Type B pancreatic cell (in vitro differentiated cells): Measurements from ENCODE around the gene PDE4B. TPM values are rescaled to one million over a fixed set of nuclear protein-coding genes. Genes with fewer than 3 reads are reported as not detected.
A peak's percentile ranks its signal among the peaks of the same experiment; 100 is the strongest.

ENCODE experiments used
- DNase-seq: peaks from one replicate; pipeline ENCODE4 v3.0.0; 2021; ENCODE audit warnings: mixed read lengths; ENCODE audit not compliant: unreplicated experiment; ENCODE audit errors: extremely low spot score
- H3K27ac Mint-ChIP-seq: 2 replicates; pipeline ENCODE4 v1.8.0; 2021; ENCODE audit warnings: mild to moderate bottlenecking, mixed read lengths
- H3K27me3 Mint-ChIP-seq: 2 replicates; pipeline ENCODE4 v1.8.0; 2021; ENCODE audit warnings: mixed read lengths
- H3K36me3 Mint-ChIP-seq: 2 replicates; pipeline ENCODE4 v1.8.0; 2021; ENCODE audit warnings: mixed read lengths
- H3K4me1 Mint-ChIP-seq: one replicate; pipeline ENCODE4 v1.8.0; 2021; ENCODE audit warnings: mixed read lengths; ENCODE audit not compliant: unreplicated experiment
- H3K4me3 Mint-ChIP-seq: 2 replicates; pipeline ENCODE4 v1.8.0; 2021; ENCODE audit warnings: mild to moderate bottlenecking, mixed read lengths
- H3K9me3 Mint-ChIP-seq: 2 replicates; pipeline ENCODE4 v1.8.0; 2021; ENCODE audit warnings: mixed read lengths
- total RNA-seq: library from RNA; stranded (reverse); gene quantifications from 2 replicates; pipeline ENCODE4 v1.2.1, GENCODE V29; 2021; ENCODE audit warnings: low replicate concordance
- TF ChIP-seq, protein P1 (sequence below): fragments of 200-600 bp; sonication (generic); conservative IDR thresholded peaks from 2 replicates; pipeline ENCODE4 v1.5.0; 2021; ENCODE audit warnings: antibody characterized with exemption, mild to moderate bottlenecking

Gene PDE4B
- total RNA-seq, 1 donor from 2014 or later = 4.7 TPM

DNA sequence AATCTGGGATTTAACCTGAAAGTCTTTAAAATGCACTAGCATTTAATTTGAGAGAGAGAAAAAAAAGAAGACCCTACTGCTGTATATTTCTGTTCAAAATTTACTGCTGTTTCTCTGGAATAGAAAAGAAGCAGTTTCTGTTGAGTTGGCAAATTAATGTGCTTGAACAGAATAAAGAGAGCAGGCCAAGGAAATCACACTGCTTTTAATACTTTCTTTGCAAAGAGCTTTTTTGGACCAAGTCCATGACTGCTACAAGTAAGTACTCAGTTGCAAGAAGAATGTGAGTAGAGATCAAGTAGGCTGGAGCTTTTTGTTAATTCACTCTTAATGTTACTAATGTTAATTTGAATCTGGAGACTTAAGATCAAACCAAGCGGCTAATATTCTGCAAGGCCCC, 405.1 kb downstream of the PDE4B start:
- TF ChIP-seq, protein P1, sequence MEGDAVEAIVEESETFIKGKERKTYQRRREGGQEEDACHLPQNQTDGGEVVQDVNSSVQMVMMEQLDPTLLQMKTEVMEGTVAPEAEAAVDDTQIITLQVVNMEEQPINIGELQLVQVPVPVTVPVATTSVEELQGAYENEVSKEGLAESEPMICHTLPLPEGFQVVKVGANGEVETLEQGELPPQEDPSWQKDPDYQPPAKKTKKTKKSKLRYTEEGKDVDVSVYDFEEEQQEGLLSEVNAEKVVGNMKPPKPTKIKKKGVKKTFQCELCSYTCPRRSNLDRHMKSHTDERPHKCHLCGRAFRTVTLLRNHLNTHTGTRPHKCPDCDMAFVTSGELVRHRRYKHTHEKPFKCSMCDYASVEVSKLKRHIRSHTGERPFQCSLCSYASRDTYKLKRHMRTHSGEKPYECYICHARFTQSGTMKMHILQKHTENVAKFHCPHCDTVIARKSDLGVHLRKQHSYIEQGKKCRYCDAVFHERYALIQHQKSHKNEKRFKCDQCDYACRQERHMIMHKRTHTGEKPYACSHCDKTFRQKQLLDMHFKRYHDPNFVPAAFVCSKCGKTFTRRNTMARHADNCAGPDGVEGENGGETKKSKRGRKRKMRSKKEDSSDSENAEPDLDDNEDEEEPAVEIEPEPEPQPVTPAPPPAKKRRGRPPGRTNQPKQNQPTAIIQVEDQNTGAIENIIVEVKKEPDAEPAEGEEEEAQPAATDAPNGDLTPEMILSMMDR = no peak
- Mint-ChIP-seq H3K36me3 (no peaks in the 10 kb centered on the region), H3K9me3 (no peaks in the 10 kb centered on the region), H3K4me1 (peaks cover 4% of the 10 kb centered on the region), H3K27ac (no peak overlapping the region), H3K4me3 (no peak overlapping the region), H3K27me3 (no peaks in the 10 kb centered on the region)
- DNase-seq = no peak

DNA sequence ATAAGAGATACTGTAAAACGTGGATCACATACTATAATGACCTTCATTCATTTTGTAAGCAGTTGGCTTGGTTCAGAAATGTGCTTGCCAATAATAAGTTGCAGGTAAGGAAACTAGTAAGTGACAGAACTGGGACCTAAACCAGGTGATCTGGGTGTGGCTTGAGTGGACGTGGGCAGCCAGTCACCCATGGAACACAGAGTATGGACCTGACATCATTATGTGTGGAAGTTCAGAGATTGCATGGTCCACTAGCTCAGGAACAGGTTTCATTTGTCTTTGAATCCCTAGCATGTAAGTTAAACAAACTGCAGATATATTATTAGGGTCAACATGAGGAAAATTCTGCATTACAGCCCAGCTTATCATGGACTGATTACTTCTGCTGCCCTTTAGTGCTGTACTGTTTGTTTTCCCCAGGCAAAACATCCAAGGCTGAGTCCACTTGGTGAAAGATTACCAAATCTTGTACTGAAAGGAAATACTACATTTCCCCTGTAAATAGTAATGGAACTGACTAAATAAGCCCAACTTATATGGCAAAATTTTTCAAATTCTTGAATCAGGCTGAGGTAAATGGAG, 414.0 kb downstream of the PDE4B start:
- Mint-ChIP-seq H3K27me3 (no peaks in the 10 kb centered on the region), H3K36me3 (no peaks in the 10 kb centered on the region), H3K4me1 (no peaks in the 10 kb centered on the region), H3K4me3 (no peak overlapping the region), H3K9me3 (no peaks in the 10 kb centered on the region), H3K27ac (peak overlapping the region; percentile 19)
- TF ChIP-seq, protein P1 = no peak
- DNase-seq = no peak

DNA sequence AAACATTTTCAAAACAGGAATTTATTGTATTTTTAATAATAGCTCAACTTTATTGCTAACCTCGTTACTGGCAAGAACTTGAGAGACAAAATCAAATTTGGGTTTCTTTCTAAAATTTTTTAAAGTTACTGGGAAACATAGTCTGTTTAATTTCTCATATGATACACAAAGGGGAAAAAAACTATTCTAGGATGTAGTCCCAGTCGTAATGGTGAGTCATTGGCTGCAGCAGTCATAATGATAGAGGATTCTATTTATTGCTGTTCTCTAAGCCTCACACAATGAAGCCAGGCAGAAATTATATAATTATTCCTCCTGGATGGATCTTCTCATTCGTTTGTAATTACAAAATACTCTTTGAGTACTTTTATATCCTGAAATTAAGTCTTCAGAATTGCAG, 414.8 kb downstream of the PDE4B start:
- H3K27ac Mint-ChIP-seq = no peak overlapping the region

DNA sequence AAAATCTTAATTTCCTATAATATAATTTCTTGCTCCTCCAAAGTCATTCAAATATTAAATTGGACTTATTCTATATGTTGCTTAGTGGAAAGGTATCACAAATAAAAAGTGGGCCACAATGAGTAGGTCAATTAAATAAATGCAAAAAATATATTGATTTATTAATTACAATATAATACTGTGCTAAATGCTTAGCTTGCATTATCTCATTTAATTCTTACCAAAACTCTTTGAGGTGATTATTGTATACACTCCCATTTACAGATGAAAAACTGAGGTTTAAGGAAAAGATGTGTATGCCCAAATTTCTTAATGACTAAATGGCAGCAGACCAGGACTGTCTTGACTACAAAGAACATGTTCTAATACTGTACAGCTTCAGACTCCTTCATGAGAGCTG, 415.9 kb downstream of the PDE4B start:
- DNase-seq = no peak
- TF ChIP-seq, protein P1 = no peak
- no peaks in the 10 kb centered on the region for H3K36me3 Mint-ChIP-seq
- no peaks in the 10 kb centered on the region for H3K4me1 Mint-ChIP-seq
- H3K27ac Mint-ChIP-seq = no peak overlapping the region
- H3K4me3 Mint-ChIP-seq = no peak overlapping the region
- no peaks in the 10 kb centered on the region for H3K9me3 Mint-ChIP-seq
- H3K27me3 Mint-ChIP-seq = no peaks in the 10 kb centered on the region

More for the DNA sequence above, 414.8 kb downstream of the PDE4B start:
- Mint-ChIP-seq H3K36me3 (no peaks in the 10 kb centered on the region), H3K4me1 (no peaks in the 10 kb centered on the region), H3K9me3 (no peaks in the 10 kb centered on the region), H3K27me3 (no peaks in the 10 kb centered on the region), H3K4me3 (no peak overlapping the region)
- DNase-seq = no peak
- TF ChIP-seq, protein P1 = no peak

DNA sequence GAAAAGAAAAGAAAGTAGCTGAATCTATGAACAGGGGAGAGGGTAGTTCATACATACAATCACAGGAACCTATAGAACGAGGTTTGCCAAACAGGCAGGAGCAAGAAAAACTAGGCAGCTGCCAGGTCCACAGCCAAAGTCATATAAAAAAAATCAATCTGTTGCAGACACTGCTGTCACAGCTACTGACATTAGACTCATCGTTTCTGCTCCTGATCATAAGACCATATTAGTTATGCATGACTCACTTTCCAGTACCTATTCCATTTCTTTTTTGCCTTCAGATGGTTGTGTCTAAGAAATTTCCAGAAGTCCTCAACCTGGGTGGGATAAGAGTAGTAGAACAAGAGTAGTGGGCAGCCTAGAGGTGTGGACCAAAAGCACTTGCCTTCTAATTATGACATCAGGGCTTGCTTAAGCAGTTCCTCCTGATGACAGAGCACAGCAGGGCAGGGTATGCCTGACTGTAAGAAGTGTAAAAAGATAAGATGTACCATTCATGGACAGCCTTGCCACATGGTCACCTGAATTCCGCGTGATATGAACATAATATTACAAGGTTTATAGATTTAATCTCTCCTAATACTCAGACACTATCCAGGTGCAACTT, 418.0 kb downstream of the PDE4B start:
- Mint-ChIP-seq H3K27me3 (no peaks in the 10 kb centered on the region), H3K4me1 (no peaks in the 10 kb centered on the region), H3K36me3 (no peaks in the 10 kb centered on the region), H3K27ac (no peak overlapping the region), H3K9me3 (peaks cover 4% of the 10 kb centered on the region), H3K4me3 (no peak overlapping the region)
- TF ChIP-seq, protein P1 = no peak
- DNase-seq = no peak
